ENCODE measurements around the gene DBH. TPM values are rescaled to one million over a fixed set of nuclear protein-coding genes. Genes with fewer than 3 reads are reported as not detected.
A peak's percentile ranks its signal among the peaks of the same experiment; 100 is the strongest.

The DBH gene
- polyA plus RNA-seq, 4 donors: 0.13 to 0.30 TPM; not detected in 2

- Histone ChIP-seq H3K36me3 (ENCODE audit: control insufficient read depth in 3 of 3, insufficient read depth in 2 of 3, low read depth in 1 of 3, low read length in 3 of 3) (no peaks in the 10 kb centered on the region), H3K27ac (ENCODE audit: low read depth in 1 of 3, low read length in 2 of 3) (no peak overlapping the region), H3K4me1 (ENCODE audit: control insufficient read depth in 3 of 3, insufficient read depth in 2 of 3, low read depth in 1 of 3, low read length in 2 of 3) (peaks cover 0 to 12% (median 0%) of the 10 kb centered on the region in 3 donors), H3K27me3 (ENCODE audit: control insufficient read depth in 3 of 3, insufficient read depth in 3 of 3, low read length in 3 of 3) (no peaks in the 10 kb centered on the region), H3K9me3 (ENCODE audit: control insufficient read depth in 2 of 2, insufficient read depth in 1 of 2, low read depth in 1 of 2, low read length in 1 of 2) (no peaks in the 10 kb centered on the region), H3K4me3 (ENCODE audit: low read depth in 1 of 3, low read length in 3 of 3) (no peak overlapping the region)
- WGBS, 3 donors: 76 to 86% (median 84%) methylated on average over 20 of the region's 20 CpGs
- FAIRE-seq (no peak), DNase-seq (no peak)
Observed at GRCh38 chr9:133680976-133681657, 45.0 kb downstream of the DBH start.

- WGBS, 3 donors: 91 to 92% (median 92%) methylated on average over 35 of the region's 35 CpGs
- Histone ChIP-seq H3K4me3 (ENCODE audit: low read depth in 1 of 3, low read length in 3 of 3) (no peak overlapping the region), H3K36me3 (ENCODE audit: control insufficient read depth in 3 of 3, insufficient read depth in 2 of 3, low read depth in 1 of 3, low read length in 3 of 3) (no peaks in the 10 kb centered on the region), H3K9me3 (ENCODE audit: control insufficient read depth in 2 of 2, insufficient read depth in 1 of 2, low read depth in 1 of 2, low read length in 1 of 2) (no peaks in the 10 kb centered on the region), H3K4me1 (ENCODE audit: control insufficient read depth in 3 of 3, insufficient read depth in 2 of 3, low read depth in 1 of 3, low read length in 2 of 3) (peaks cover 0 to 12% (median 0%) of the 10 kb centered on the region in 3 donors), H3K27ac (ENCODE audit: low read depth in 1 of 3, low read length in 2 of 3) (no peak overlapping the region), H3K27me3 (ENCODE audit: control insufficient read depth in 3 of 3, insufficient read depth in 3 of 3, low read length in 3 of 3) (no peaks in the 10 kb centered on the region)
- DNase-seq (no peak), FAIRE-seq (no peak)
Observed at GRCh38 chr9:133681658-133682306, 45.6 kb downstream of the DBH start.

GRCh38 chr9:133682818-133683585, 46.8 kb downstream of the DBH start:
- WGBS, 3 donors: 64 to 77% (median 70%) methylated on average over 16 to 20 of the region's 20 CpGs
- Histone ChIP-seq H3K9me3 (ENCODE audit: control insufficient read depth in 2 of 2, insufficient read depth in 1 of 2, low read depth in 1 of 2, low read length in 1 of 2) (no peaks in the 10 kb centered on the region), H3K4me1 (ENCODE audit: control insufficient read depth in 3 of 3, insufficient read depth in 2 of 3, low read depth in 1 of 3, low read length in 2 of 3) (peaks cover 0 to 12% (median 0%) of the 10 kb centered on the region in 3 donors), H3K36me3 (ENCODE audit: control insufficient read depth in 3 of 3, insufficient read depth in 2 of 3, low read depth in 1 of 3, low read length in 3 of 3) (no peaks in the 10 kb centered on the region), H3K4me3 (ENCODE audit: low read depth in 1 of 3, low read length in 3 of 3) (no peak overlapping the region), H3K27me3 (ENCODE audit: control insufficient read depth in 3 of 3, insufficient read depth in 3 of 3, low read length in 3 of 3) (peaks cover 0 to 2% (median 0%) of the 10 kb centered on the region in 3 donors), H3K27ac (ENCODE audit: low read depth in 1 of 3, low read length in 2 of 3) (peak overlapping the region; percentile 28 to 86 (median 71))
- FAIRE-seq (no peak), DNase-seq (peak; percentile 7 to 16)

- Histone ChIP-seq H3K27me3 (ENCODE audit: control insufficient read depth in 3 of 3, insufficient read depth in 3 of 3, low read length in 3 of 3) (peaks cover 0 to 2% (median 0%) of the 10 kb centered on the region in 3 donors), H3K27ac (ENCODE audit: low read depth in 1 of 3, low read length in 2 of 3) (peak overlapping the region; percentile 28 to 86 (median 71)), H3K9me3 (ENCODE audit: control insufficient read depth in 2 of 2, insufficient read depth in 1 of 2, low read depth in 1 of 2, low read length in 1 of 2) (no peaks in the 10 kb centered on the region), H3K4me1 (ENCODE audit: control insufficient read depth in 3 of 3, insufficient read depth in 2 of 3, low read depth in 1 of 3, low read length in 2 of 3) (peaks cover 0 to 12% (median 0%) of the 10 kb centered on the region in 3 donors), H3K36me3 (ENCODE audit: control insufficient read depth in 3 of 3, insufficient read depth in 2 of 3, low read depth in 1 of 3, low read length in 3 of 3) (no peaks in the 10 kb centered on the region), H3K4me3 (ENCODE audit: low read depth in 1 of 3, low read length in 3 of 3) (no peak overlapping the region)
- 40 to 65% (median 57%) methylated on average over 18 to 19 of the region's 19 CpGs for WGBS, 3 donors
- no peak for FAIRE-seq
- DNase-seq: peak; percentile 26 to 59
Observed at GRCh38 chr9:133683586-133684120, 47.5 kb downstream of the DBH start.

- no peaks in the 10 kb centered on the region for H3K9me3 ChIP-seq (ENCODE audit: control insufficient read depth in 2 of 2, insufficient read depth in 1 of 2, low read depth in 1 of 2, low read length in 1 of 2)
- peaks cover 0 to 12% (median 0%) of the 10 kb centered on the region in 3 donors for H3K4me1 ChIP-seq (ENCODE audit: control insufficient read depth in 3 of 3, insufficient read depth in 2 of 3, low read depth in 1 of 3, low read length in 2 of 3)
- H3K27ac ChIP-seq (ENCODE audit: low read depth in 1 of 3, low read length in 2 of 3): peak overlapping the region; percentile 28 to 86 (median 71)
- peaks cover 0 to 2% (median 0%) of the 10 kb centered on the region in 3 donors for H3K27me3 ChIP-seq (ENCODE audit: control insufficient read depth in 3 of 3, insufficient read depth in 3 of 3, low read length in 3 of 3)
- peaks cover 0 to under 1% (median 0%) of the 10 kb centered on the region in 3 donors for H3K36me3 ChIP-seq (ENCODE audit: control insufficient read depth in 3 of 3, insufficient read depth in 2 of 3, low read depth in 1 of 3, low read length in 3 of 3)
- H3K4me3 ChIP-seq (ENCODE audit: low read depth in 1 of 3, low read length in 3 of 3): no peak overlapping the region
- FAIRE-seq (no peak), DNase-seq (peak in 1 of 2 donors; percentile 11)
- 66 to 68% (median 67%) methylated on average over 26 of the region's 26 CpGs for WGBS, 3 donors
Observed at GRCh38 chr9:133684121-133684935, 48.2 kb downstream of the DBH start.

- DNase-seq (no peak), FAIRE-seq (no peak)
- H3K27ac ChIP-seq (ENCODE audit: low read depth in 1 of 3, low read length in 2 of 3): no peak overlapping the region
- no peak overlapping the region for H3K4me3 ChIP-seq (ENCODE audit: low read depth in 1 of 3, low read length in 3 of 3)
- 69 to 86% (median 73%) methylated on average over 15 to 17 of the region's 17 CpGs for WGBS, 3 donors
- peaks cover 0 to 12% (median 0%) of the 10 kb centered on the region in 3 donors for H3K4me1 ChIP-seq (ENCODE audit: control insufficient read depth in 3 of 3, insufficient read depth in 2 of 3, low read depth in 1 of 3, low read length in 2 of 3)
- H3K9me3 ChIP-seq (ENCODE audit: control insufficient read depth in 2 of 2, insufficient read depth in 1 of 2, low read depth in 1 of 2, low read length in 1 of 2): no peaks in the 10 kb centered on the region
- H3K36me3 ChIP-seq (ENCODE audit: control insufficient read depth in 3 of 3, insufficient read depth in 2 of 3, low read depth in 1 of 3, low read length in 3 of 3): peaks cover 0 to 3% (median 0%) of the 10 kb centered on the region in 3 donors
- H3K27me3 ChIP-seq (ENCODE audit: control insufficient read depth in 3 of 3, insufficient read depth in 3 of 3, low read length in 3 of 3): peaks cover 0 to 2% (median 0%) of the 10 kb centered on the region in 3 donors
Observed at GRCh38 chr9:133684936-133685361, 48.8 kb downstream of the DBH start.

- 70 to 84% (median 81%) methylated on average over 18 of the region's 18 CpGs for WGBS, 3 donors
- peaks cover 0 to 12% (median 0%) of the 10 kb centered on the region in 3 donors for H3K4me1 ChIP-seq (ENCODE audit: control insufficient read depth in 3 of 3, insufficient read depth in 2 of 3, low read depth in 1 of 3, low read length in 2 of 3)
- peaks cover 0 to 3% (median 0%) of the 10 kb centered on the region in 3 donors for H3K36me3 ChIP-seq (ENCODE audit: control insufficient read depth in 3 of 3, insufficient read depth in 2 of 3, low read depth in 1 of 3, low read length in 3 of 3)
- FAIRE-seq: no peak
- DNase-seq: no peak
- H3K9me3 ChIP-seq (ENCODE audit: control insufficient read depth in 2 of 2, insufficient read depth in 1 of 2, low read depth in 1 of 2, low read length in 1 of 2): no peaks in the 10 kb centered on the region
- no peak overlapping the region for H3K27ac ChIP-seq (ENCODE audit: low read depth in 1 of 3, low read length in 2 of 3)
- H3K4me3 ChIP-seq (ENCODE audit: low read depth in 1 of 3, low read length in 3 of 3): no peak overlapping the region
- peaks cover 0 to 2% (median 0%) of the 10 kb centered on the region in 3 donors for H3K27me3 ChIP-seq (ENCODE audit: control insufficient read depth in 3 of 3, insufficient read depth in 3 of 3, low read length in 3 of 3)
Observed at GRCh38 chr9:133685653-133686609, 49.8 kb downstream of the DBH start.

Data from small intestine (tissue), 7 donors.